GM19438 (cell line): ENCODE measurements around the gene TNRC6C.
"Not testable (repeated sequence)": the region's sequence is repeated elsewhere in the genome, so short reads cannot be mapped to it uniquely, and the experiment has no call there.

ENCODE experiments used
- ATAC-seq: cut with Tn5 transposase; IDR thresholded peaks from one replicate; pipeline ENCODE4 v1.9.1; 2021; ENCODE audit warnings: low read depth; ENCODE audit not compliant: unreplicated experiment

TNRC6C gene

GRCh38 chr17:78069695-78070094 lies 111.2 kb downstream of the TNRC6C start:
- ATAC-seq, result no peak

DNA sequence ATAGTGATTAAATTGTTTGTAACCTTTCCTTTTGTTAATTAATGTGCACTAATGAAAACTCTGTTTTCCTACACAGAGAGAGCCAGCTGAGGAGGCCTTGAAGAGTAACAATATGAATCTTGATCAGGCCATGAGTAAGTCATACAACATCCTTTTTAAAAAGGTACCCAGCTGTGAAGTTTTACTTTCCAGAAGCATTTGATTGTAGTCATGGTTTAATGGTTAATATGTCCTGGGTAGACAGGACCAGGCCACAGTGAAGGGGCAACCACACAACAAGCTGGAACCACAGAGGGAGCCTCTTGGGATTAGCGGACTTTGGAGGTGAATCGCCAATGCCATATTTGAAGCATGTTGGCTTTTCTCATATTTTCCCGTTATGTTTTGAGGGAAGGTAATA lies 114.5 kb downstream of the TNRC6C start:
- no peak for ATAC-seq

DNA sequence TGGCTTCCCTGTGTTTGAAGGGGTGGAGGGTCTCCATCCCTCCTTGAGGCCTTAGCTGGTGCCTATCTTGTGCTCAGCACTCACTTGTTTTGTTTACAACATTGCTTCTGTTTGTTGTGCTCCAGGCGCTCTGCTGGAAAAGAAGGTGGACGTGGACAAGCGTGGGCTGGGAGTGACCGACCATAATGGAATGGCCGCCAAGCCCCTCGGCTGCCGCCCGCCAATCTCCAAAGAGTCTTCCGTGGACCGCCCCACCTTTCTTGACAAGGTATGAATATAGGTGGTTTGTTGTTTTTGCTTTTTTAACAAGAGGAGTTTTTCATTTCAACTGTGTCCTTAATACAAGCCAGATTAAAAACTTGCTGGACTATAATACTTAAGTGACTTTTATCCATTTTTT lies 116.5 kb downstream of the TNRC6C start:
- ATAC-seq, result no peak

- ATAC-seq, result no peak
Measured at GRCh38 chr17:78075545-78075944, 117.0 kb downstream of the TNRC6C start.

- ATAC-seq, result no peak
Measured at GRCh38 chr17:78079253-78079652, 120.8 kb downstream of the TNRC6C start.

DNA sequence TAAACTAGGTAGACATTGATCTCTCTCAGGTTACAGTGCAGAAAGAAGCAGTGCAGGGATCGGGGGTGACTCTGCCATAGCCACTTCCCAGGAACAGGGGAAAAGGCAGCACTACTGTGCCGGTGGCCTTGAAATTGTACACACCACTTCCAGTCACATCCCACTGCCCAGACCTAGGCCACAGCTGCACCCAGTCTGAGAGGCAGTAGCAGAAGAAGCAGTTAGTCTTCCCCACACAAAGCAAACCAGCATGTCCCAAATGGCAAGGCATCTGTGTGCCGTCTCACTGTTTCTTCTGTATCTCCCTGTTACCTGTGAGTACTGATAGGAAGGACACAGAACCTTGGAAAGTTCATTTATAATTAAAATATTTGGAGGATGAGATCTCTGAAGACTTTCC lies 123.0 kb downstream of the TNRC6C start:
- ATAC-seq, result no peak

DNA sequence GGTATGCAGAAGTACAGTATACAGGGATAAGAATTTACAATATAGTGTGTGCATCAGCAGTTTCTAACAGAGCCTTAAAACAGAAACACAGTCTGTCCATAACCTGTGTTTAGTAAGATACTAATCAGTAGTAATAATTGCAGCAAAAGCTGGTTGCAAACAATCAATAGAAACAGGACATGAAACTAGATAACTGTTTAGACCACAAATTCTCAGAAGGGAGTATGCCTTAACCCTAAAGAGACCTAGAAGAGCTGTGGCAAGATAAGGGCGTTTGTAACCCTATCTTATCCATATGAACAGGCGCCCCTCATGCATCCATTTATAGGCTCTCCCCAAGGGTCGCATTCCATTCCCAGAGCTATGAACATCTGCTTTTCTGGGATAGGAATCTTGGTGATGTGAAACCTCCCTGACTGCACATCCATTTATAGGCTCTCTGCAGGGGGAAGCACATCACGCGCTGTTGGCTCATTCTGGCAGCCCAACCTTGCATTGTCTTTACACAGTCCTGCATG lies 123.9 kb downstream of the TNRC6C start:
- ATAC-seq, result not testable (repeated sequence)

GRCh38 chr17:78082988-78083387 lies 124.5 kb downstream of the TNRC6C start:
- ATAC-seq, result no peak

DNA sequence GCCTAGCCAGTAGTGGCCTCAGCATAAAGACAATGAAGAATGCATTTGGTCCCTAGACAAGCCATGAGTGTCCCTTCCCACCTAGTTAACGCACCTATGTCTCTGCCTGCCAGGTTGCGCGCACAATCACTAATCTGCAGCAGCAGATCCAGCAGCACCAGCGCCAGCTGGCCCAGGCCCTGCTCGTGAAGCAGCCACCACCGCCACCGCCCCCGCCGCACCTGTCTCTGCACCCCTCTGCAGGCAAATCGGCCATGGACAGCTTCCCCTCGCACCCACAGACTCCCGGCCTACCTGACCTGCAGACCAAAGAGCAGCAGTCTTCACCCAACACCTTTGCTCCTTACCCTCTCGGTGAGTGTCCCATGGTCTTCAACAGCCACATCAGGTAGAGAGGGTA lies 128.2 kb downstream of the TNRC6C start:
- no peak for ATAC-seq

DNA sequence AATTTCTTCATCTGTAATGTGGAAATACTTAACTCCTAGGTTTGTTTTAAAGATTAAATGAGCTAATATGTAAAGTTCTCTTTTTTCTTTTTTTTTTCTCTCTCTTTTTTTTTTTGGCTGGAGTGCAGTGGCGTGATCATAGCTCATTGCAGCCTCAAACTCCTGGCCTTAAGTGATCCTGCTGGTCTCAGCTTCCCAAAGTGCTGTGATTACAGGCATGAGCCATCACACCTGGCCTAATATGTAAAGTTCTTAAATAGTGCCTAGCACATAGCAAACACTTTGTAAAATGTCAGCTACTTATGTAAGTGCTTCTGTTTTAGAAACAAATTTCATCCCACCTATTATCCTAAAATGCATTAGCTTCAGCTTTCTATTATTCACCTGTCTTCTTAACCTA lies 130.0 kb downstream of the TNRC6C start:
- no peak for ATAC-seq

DNA sequence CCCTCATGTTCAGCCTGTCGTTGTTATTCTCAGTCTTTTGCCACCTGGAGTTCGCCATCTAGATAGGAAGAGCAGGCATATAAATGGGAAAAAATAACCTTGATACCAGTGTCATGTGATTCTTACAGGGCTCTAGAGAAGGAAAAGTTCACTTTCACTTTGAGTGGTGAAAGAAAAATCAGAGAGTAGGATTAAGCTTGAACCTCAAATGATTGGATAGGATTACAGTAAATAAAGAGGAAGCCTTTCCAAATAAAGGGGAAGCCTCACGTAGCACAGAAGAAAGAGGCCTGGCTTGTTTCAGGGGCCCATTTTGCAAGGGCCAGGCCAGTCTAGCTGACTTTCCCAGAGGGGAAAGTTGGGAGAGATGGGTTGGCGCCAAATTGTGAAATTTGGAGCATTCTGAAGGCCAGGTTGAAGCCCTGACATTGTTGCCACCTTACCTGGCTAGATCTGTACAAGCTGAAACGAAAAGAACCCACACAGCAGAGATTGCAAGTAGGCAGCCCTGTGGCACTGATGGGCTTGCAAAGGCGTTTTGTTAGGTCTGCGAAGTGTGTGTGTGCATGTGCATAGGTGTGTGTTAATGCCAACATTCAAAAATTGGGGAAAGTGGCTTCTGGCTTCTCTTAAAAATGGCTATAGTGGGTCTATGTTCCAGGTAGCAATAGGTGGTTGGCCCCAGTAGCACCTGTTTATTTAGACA lies 131.2 kb downstream of the TNRC6C start:
- no peak for ATAC-seq

GRCh38 chr17:78092794-78093324 lies 134.4 kb downstream of the TNRC6C start:
- ATAC-seq, result no peak

DNA sequence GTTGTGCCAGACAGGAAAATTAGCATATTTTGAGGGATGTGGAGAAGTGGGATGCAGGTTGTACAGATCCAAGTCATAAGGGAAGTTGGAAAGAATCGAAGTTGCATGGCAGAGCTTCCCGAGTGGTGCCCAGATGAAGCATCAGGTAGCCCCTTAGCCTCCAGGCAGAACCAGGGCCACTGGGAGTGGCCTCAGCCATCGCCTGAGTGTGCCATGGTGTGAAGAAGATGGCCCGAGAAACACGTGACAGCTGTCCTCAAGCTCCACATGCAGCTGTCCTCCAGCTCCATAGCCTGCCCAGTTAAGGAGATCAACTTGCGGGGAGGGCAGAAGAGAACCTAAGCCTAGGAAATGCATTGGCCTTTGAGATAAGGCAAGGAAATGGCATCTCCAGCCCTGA lies 136.5 kb downstream of the TNRC6C start:
- ATAC-seq, result no peak

- no peak for ATAC-seq
Measured at GRCh38 chr17:78096093-78096492, 137.6 kb downstream of the TNRC6C start.

DNA sequence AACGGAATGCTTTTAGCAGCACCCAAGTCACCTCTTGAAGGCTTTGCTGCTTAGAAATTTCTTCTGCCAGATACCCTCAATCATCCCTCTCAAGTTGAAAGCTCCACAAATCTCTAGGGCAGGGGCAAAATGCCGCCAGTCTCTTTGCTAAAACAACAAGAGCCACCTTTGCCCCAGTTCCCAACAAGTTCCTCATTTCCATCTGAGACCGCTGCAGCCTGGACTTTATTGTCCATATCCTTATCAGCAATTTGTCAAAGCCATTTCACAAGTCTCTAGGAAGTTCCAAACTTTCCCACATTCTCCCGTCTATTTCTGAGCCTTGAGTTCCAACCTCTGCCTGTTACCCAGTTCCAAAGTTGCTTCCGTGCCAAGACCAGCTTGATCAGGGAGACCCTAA lies 142.6 kb downstream of the TNRC6C start:
- no peak for ATAC-seq

DNA sequence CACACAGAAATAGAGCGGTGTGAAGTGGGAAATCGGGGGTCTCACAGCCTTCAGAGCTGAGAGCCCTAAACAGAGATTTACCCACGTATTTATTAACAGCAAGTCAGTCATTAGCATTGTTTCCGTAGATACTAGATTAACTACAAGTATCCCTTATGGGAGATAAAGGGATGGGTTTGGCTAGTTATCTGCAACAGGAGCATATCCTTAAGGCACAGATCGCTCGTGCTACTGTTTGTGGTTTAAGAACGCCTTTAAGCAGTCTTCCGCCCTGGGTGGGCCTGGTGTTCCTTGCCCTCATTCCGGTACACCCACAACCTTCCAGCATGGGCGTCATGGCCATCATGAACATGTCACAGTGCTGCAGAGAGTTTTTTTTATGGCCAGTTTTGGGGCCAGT lies 143.0 kb downstream of the TNRC6C start:
- ATAC-seq, result no peak

DNA sequence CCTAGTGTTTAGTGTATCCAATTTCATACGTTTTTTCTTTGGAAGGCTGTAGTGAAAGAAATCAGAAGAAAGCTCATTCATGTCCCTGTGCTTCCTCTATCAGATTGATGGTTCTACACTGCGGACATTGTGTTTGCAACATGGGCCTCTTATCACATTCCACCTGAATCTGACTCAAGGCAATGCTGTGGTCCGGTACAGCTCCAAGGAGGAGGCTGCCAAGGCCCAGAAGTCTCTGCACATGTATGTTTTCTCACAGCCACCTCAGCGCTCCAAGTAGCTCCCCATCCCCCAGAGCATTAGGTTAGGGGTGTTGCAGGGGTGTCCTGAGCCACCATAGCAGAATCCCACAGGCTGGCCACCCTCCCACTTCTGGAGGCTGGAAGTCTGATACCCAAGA lies 144.8 kb downstream of the TNRC6C start:
- no peak for ATAC-seq

- ATAC-seq, result no peak
Measured at GRCh38 chr17:78104540-78104941, 146.0 kb downstream of the TNRC6C start.

DNA sequence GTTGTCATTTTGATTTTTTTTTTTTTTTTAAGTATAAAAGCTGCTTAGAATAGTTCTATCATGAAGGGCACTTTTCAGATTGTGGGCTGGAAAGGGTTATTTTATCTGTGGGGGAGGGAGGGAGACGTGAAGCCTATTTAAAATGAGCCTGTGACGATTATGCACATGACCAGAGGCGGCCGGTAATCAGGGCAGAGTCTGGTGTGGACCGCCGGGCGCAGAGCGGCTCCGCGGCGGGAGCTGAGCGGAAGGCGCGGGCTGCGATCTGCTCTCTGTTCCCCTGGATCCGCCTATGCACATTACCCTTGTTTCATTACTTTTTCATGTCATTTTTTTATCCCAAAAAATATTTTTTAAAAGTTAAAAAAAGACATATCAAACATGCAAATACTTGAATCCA lies 146.6 kb downstream of the TNRC6C start:
- no peak for ATAC-seq

GRCh38 chr17:78105551-78105950 lies 147.0 kb downstream of the TNRC6C start:
- ATAC-seq, result no peak

- no peak for ATAC-seq
Measured at GRCh38 chr17:78106211-78106610, 147.7 kb downstream of the TNRC6C start.

- no peak for ATAC-seq
Measured at GRCh38 chr17:78107457-78107856, 149.0 kb downstream of the TNRC6C start.
